SK-N-MC (cell line): ENCODE data around the gene MYO16.

Experiments
- EZH2 ChIP-seq: fragments of 200-600 bp; sonication (generic); IDR thresholded peaks from one replicate; pipeline ENCODE4 v1.6.1; 2017; ENCODE audit warnings: antibody characterized with exemption
- POLR2AphosphoS5 ChIP-seq: IDR thresholded peaks from 2 replicates; pipeline ENCODE4 v1.6.1; 2012; ENCODE audit warnings: mild to moderate bottlenecking, low read depth, low read length, borderline replicate concordance

DNA sequence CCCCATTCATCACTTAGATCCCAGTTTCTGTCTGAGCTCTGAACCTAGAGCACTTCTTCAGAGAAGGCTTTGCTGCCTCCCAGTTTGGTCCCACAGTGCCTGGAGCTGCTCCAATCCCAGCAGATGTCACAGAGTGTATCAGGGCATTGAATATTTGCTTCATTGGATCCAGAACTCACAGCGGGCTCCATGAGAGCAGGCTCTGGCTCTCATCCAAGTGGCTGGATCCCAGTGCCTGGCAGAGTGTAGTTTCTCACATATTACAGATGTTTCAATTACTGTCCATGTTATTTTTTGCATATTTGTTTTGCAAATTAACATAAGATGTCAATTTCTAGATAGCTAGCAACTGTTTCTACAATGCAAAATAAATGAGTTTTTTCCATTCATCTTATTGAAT is 50.6 kb downstream of the MYO16 start:
- TF ChIP-seq EZH2 = no peak
- no peak for TF ChIP-seq POLR2AphosphoS5
